OCI-LY1 (cell line): ENCODE data around the gene DDC.

Source experiments
- H2AFZ ChIP-seq: fragments of 200-600 bp; sonication (generic), shearing (Covaris generic); 2 replicates; pipeline ENCODE4 v1.6.0; 2014; ENCODE audit warnings: antibody characterized with exemption, mild to moderate bottlenecking, low read length
- H3F3A ChIP-seq: fragments of 200-600 bp; sonication (generic), shearing (Covaris generic); 2 replicates; pipeline ENCODE4 v1.6.0; 2014; ENCODE audit warnings: mild to moderate bottlenecking, antibody characterized with exemption, low read length, moderate library complexity; ENCODE audit not compliant: insufficient read depth
- H3K27ac ChIP-seq: fragments of 200-600 bp; sonication (generic); 2 replicates; pipeline ENCODE4 v1.5.1; 2014; ENCODE audit warnings: low read length, mixed run types, mild to moderate bottlenecking, low read depth; ENCODE audit not compliant: poor library complexity, severe bottlenecking
- H3K27me3 ChIP-seq: fragments of 200-600 bp; sonication (generic); 2 replicates; pipeline ENCODE4 v1.6.0; 2014; ENCODE audit warnings: antibody characterized with exemption, mild to moderate bottlenecking, low read length, moderate library complexity; ENCODE audit not compliant: insufficient read depth
- H3K36me3 ChIP-seq: fragments of 200-600 bp; sonication (generic); 2 replicates; pipeline ENCODE4 v1.6.1; 2014; ENCODE audit warnings: mild to moderate bottlenecking, antibody characterized with exemption, low read length, moderate library complexity, mixed read lengths; ENCODE audit not compliant: insufficient read depth
- H3K4me1 ChIP-seq: fragments of 200-600 bp; sonication (generic); 2 replicates; pipeline ENCODE4 v1.5.1; 2014; ENCODE audit warnings: mild to moderate bottlenecking, low read length, moderate library complexity; ENCODE audit not compliant: insufficient read depth, severe bottlenecking
- H3K4me2 ChIP-seq: fragments of 200-600 bp; sonication (generic), shearing (Covaris generic); 2 replicates; pipeline ENCODE4 v1.6.1; 2014; ENCODE audit warnings: low read length
- H3K4me3 ChIP-seq: fragments of 200-600 bp; sonication (generic); 2 replicates; pipeline ENCODE4 v1.5.1; 2014; ENCODE audit warnings: low read length, low read depth, mild to moderate bottlenecking, mixed read lengths; ENCODE audit not compliant: poor library complexity, severe bottlenecking
- H3K79me2 ChIP-seq: fragments of 200-600 bp; shearing (Covaris generic); 2 replicates; pipeline ENCODE4 v1.6.1; 2016; ENCODE audit warnings: mixed run types, low read length, mixed read lengths; ENCODE audit not compliant: insufficient read depth
- H3K9ac ChIP-seq: fragments of 200-600 bp; sonication (generic), shearing (Covaris generic); 2 replicates; pipeline ENCODE4 v1.6.1; 2014; ENCODE audit warnings: mild to moderate bottlenecking, low read length, mixed read lengths
- H3K9me2 ChIP-seq: fragments of 200-600 bp; sonication (generic), shearing (Covaris generic); 2 replicates; pipeline ENCODE4 v1.6.1; 2014; ENCODE audit warnings: low read depth, mild to moderate bottlenecking, low read length, mixed read lengths
- H3K9me3 ChIP-seq: fragments of 200-600 bp; shearing (Covaris generic); 2 replicates; pipeline ENCODE4 v1.6.1; 2014; ENCODE audit warnings: low read length, mixed read lengths
- H4K20me1 ChIP-seq: fragments of 200-600 bp; sonication (generic), shearing (Covaris generic); 2 replicates; pipeline ENCODE4 v1.6.0; 2016; ENCODE audit warnings: mild to moderate bottlenecking, low read length; ENCODE audit not compliant: insufficient read depth
- CTCF ChIP-seq: fragments of 200-600 bp; sonication (generic), shearing (Covaris generic); IDR thresholded peaks from 2 replicates; pipeline ENCODE4 v1.5.1; 2017; ENCODE audit warnings: mild to moderate bottlenecking, antibody characterized with exemption, low read length, moderate library complexity, mixed read lengths
- EZH2 ChIP-seq: fragments of 200-600 bp; sonication (generic), shearing (Covaris generic); IDR thresholded peaks from 2 replicates; pipeline ENCODE4 v1.8.0; 2017; ENCODE audit warnings: borderline replicate concordance, mixed run types, mild to moderate bottlenecking, antibody characterized with exemption, low read length, moderate library complexity, mixed read lengths

The DDC gene

DNA sequence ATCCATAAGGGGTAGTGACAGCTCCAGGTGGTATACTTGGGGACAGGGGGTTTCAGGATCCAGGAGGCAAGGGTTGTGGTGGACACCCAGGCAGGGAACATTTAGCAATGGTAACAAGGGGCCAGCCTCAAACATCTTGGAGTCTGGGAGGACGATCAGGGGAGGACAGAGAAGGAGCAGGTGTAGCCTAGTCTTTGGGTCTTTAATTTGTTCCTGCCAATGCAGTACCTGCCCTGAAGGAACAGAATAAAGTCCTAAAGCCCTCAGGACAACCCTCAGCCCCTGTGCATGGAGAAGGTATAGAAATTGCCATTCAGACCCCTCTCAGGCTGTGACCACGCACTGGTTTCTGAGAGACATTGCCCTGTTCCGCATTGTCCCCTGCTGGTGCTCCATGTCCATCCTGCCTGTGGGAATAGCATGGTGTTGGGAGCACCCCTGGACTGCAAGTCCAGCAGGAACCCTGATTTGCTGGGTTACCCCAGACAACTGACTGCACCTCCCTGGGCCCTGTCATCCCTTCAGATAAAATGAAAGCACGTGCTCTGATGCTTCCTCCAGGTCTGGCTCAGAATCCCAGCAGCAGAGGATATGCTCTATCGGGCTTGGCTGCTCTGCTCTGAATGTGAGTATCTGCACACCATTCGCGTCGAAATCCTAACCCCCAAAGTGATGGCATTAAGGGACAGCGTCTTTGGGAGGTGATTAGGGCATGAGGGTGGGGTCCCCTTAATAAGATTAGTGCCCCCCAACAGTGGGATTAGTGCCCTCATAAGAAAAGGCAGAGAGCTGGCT lies 24.2 kb downstream of the DDC start:
- H3K27me3 ChIP-seq = 0 out of 2 replicates have a peak, but pooled peaks cover 7% of the 10 kb centered on the region
- H3K4me2 ChIP-seq = no peak overlapping the region
- H3K4me1 ChIP-seq = no peaks in the 10 kb centered on the region
- no peak for TF ChIP-seq EZH2
- TF ChIP-seq CTCF = no peak
- H3K9ac ChIP-seq = no peak overlapping the region
- H4K20me1 ChIP-seq = no peaks in the 10 kb centered on the region
- no peak overlapping the region for H2AFZ ChIP-seq
- H3F3A ChIP-seq = no peaks in the 10 kb centered on the region
- H3K79me2 ChIP-seq = no peaks in the 10 kb centered on the region
- H3K4me3 ChIP-seq = no peak overlapping the region
- no peak overlapping the region for H3K27ac ChIP-seq
- no peaks in the 10 kb centered on the region for H3K9me3 ChIP-seq
- no peaks in the 10 kb centered on the region for H3K9me2 ChIP-seq
- no peaks in the 10 kb centered on the region for H3K36me3 ChIP-seq

DNA sequence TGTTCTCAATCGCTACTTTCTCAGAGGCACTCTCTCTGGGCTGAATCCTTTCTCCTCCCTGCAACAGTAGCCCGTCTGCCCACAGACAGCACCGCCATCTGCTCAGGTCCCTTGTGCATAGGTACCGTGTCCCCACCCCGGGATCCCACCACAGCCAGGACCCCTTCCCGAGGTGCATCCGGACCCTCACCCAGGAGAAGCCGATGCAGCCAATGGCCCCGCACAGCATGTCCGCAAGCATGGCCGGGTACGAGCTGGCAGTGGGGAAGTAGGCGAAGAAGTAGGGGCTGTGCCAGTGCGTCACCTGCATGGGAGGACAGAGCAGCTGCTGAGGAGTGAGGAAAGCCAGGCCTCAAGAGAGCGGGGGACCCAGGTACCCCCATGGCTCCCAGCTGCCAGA lies 25.5 kb downstream of the DDC start:
- no peak overlapping the region for H3K9ac ChIP-seq
- TF ChIP-seq CTCF (no peak), EZH2 (no peak)
- H3K79me2 ChIP-seq = no peaks in the 10 kb centered on the region
- no peak overlapping the region for H3K4me3 ChIP-seq
- no peaks in the 10 kb centered on the region for H3K9me3 ChIP-seq
- no peaks in the 10 kb centered on the region for H4K20me1 ChIP-seq
- H3K27ac ChIP-seq = no peak overlapping the region
- no peak overlapping the region for H2AFZ ChIP-seq
- H3K9me2 ChIP-seq = no peaks in the 10 kb centered on the region
- no peaks in the 10 kb centered on the region for H3K4me1 ChIP-seq
- H3K27me3 ChIP-seq = 0 out of 2 replicates have a peak, but pooled peaks cover 7% of the 10 kb centered on the region
- H3K4me2 ChIP-seq = no peak overlapping the region
- H3K36me3 ChIP-seq = no peaks in the 10 kb centered on the region
- H3F3A ChIP-seq = no peaks in the 10 kb centered on the region

DNA sequence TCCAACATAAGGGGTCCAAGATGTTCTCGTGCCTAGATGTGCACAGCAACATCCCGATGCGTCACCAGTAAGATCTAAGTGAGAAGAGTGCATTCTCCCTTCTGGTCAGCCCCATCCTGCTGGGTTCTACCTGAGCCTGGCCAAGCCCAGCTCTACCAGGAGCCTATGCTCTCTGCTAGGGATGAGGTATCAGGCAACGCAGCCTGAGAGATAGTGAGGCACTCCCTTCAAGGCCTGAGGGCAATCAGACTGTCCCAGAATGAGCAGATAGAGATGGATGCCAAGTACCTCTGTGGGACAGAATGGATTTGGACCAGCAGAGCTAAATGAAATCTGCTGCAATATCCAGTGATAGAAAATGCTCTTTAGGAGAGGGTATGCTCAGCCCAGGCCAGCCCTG lies 26.7 kb downstream of the DDC start:
- Histone ChIP-seq H3K9ac (no peak overlapping the region), H3K27ac (no peak overlapping the region), H3K27me3 (0 out of 2 replicates have a peak, but pooled peaks cover 7% of the 10 kb centered on the region), H3K4me3 (no peak overlapping the region), H3K79me2 (no peaks in the 10 kb centered on the region), H3K36me3 (no peaks in the 10 kb centered on the region), H3F3A (no peaks in the 10 kb centered on the region), H3K9me2 (no peaks in the 10 kb centered on the region), H3K4me2 (no peak overlapping the region), H3K9me3 (no peaks in the 10 kb centered on the region), H2AFZ (no peak overlapping the region), H4K20me1 (no peaks in the 10 kb centered on the region), H3K4me1 (no peaks in the 10 kb centered on the region)
- no peak for TF ChIP-seq EZH2
- TF ChIP-seq CTCF = no peak
